ENCODE data around the gene AUH.
"Not testable (repeated sequence)": the region's sequence is repeated elsewhere in the genome, so short reads cannot be mapped to it uniquely, and the experiment has no call there.

The AUH gene

DNA sequence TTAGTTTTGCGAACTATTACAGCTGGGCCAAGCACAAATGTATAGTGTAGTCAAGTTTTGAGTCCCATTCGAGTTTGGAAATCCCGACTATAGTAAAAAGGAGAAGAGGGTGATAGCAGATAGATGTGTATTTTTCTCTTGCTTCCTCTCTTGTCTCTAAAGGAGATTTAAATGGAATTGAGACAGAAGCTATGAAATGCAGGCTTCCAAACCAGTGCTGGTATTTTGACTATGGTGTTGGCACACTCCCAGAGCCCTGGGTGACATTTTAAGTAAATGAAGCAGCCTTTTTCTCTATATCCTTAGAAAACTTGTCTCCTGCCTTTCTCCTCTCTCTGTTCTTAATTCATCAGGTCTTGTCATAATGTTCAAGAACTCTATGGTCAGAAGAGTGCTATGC is 17.7 kb upstream of the AUH start:
- no peak for DNase-seq (ENCODE audit: extremely low read depth in 1 of 2, low read depth in 1 of 2)

DNA sequence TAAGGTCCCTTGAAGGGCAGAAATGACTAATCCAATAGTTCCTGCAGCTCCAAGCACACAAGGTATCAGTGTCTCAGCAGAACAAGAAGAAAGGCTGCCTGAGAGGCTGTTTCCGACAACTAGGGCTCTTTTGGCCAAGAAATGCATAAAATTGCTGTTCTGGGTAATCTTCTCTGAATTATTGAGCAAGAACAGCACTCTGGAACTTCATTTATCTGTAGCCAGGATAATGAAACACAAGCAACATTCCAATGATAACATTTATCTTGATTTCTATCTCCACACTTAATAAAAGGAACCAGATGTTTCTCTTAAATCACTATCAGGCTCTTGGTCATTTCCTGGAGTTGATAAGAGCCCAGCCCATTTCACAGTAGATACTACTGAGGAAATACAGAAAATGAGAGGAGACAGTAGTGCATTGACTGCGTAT is 17.0 kb upstream of the AUH start:
- no peak for DNase-seq (ENCODE audit: extremely low read depth in 1 of 2, low read depth in 1 of 2)

- DNase-seq (ENCODE audit: extremely low read depth in 1 of 2, low read depth in 1 of 2): not testable (repeated sequence)
Observed at GRCh38 chr9:91378054-91378453, 16.3 kb upstream of the AUH start.

DNA sequence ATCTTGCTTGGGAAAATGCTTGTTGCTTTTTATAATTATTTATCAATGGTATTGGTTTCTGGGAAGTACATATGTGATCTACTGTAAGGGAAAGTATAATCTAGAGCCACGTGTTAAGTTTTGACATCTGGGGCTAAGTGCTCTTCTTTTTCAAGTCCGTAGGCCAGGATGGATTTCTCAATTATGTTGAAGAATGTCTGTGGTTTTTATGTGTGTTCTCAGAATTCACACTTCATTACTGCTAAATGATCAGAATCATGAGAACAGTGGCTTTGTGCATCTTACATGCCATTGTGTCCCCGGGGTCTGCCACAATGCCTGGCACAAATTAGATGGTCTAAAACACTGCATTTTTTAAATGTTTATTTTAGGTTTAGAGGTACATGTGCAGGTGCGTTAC is 14.5 kb upstream of the AUH start:
- DNase-seq (ENCODE audit: extremely low read depth in 1 of 2, low read depth in 1 of 2): no peak

- DNase-seq (ENCODE audit: extremely low read depth in 1 of 2, low read depth in 1 of 2): no peak
Observed at GRCh38 chr9:91374939-91375338, 13.2 kb upstream of the AUH start.

DNA sequence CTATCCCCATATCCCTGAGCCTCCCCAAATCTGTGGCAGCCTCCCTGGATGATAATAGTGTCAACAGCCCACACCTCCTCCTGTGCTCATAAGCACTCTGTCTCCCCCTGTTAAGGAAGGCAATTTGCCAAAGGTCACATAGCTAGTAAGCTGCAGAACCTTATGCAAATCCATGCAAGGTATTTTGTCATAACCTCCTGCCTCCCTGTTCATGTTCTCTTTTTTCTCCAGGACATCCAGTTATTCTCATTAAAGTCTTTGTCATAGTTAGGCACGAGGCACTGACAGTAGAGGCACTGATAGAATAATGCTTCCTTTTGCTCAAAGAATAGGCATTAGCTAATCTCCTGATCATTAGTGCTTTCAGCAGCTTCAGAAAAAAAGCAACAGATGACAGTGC is 10.2 kb upstream of the AUH start:
- no peak for DNase-seq (ENCODE audit: extremely low read depth in 1 of 2, low read depth in 1 of 2)

GRCh38 chr9:91370006-91370405 is 8.3 kb upstream of the AUH start:
- DNase-seq (ENCODE audit: extremely low read depth in 1 of 2, low read depth in 1 of 2): not testable (repeated sequence)

- DNase-seq (ENCODE audit: extremely low read depth in 1 of 2, low read depth in 1 of 2): no peak
Observed at GRCh38 chr9:91364702-91365101, 3.0 kb upstream of the AUH start.

DNA sequence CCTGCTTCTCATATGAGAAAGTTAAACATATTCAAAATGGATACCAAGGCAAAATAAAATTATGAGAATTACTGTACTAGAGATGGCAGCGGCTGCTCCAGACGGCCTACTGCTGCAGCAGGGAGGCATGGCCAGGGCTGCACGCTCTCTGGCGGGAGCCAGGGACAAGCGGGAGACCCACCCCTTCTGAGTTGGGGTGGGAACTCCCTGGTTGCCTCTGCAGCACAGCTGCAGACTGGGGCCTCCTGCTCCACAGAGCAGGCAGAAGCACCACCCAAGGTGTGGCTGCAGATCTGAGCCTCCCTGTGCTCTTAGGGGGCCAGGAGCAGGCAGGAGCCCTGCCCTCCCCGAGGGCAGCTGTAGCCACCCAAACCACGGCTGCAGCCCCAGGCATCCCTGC is 2.3 kb upstream of the AUH start:
- no peak for DNase-seq (ENCODE audit: extremely low read depth in 1 of 2, low read depth in 1 of 2)

GRCh38 chr9:91362051-91362611 is 413 bp upstream of the AUH start:
- no peak for DNase-seq (ENCODE audit: extremely low read depth in 1 of 2, low read depth in 1 of 2)

DNA sequence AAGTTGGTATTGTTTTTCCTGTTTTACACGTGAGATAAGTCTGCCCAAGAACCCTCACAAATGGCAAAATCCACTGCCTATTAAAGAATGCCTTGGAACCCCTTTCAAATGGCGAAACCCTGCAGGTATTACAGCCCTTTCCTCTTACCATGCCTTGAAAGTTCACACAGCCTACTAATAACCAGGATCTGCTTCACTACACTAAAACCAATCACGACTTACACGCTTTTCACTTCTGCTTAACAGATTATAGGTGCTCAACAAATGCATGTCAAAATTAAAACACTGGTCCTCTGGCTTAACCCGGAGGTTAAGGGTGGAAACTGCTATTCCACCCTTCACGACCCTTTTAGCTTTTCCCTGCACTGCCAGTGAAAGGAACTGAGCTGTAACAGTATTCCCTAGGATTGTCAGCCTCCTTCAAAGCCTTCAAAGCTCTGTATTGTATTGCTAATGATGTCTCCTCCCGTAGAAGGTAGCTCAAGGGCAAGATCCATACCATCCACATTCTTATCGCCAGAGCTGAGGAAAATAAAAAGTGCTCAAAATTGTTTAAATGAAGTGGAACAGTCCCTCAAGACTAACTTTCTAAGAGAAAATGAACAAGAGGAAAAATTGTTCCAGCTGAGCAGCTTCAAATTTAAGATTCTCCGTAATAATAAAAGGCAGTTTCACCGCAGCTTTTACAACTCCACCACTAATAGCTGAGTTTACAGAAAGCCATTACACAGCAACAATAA is 997 bp downstream of the AUH start:
- DNase-seq (ENCODE audit: extremely low read depth in 1 of 2, low read depth in 1 of 2): no peak

GRCh38 chr9:91359734-91360470 is 1.8 kb downstream of the AUH start:
- no peak for DNase-seq (ENCODE audit: extremely low read depth in 1 of 2, low read depth in 1 of 2)

- no peak for DNase-seq (ENCODE audit: extremely low read depth in 1 of 2, low read depth in 1 of 2)
Observed at GRCh38 chr9:91359083-91359482, 2.6 kb downstream of the AUH start.

DNA sequence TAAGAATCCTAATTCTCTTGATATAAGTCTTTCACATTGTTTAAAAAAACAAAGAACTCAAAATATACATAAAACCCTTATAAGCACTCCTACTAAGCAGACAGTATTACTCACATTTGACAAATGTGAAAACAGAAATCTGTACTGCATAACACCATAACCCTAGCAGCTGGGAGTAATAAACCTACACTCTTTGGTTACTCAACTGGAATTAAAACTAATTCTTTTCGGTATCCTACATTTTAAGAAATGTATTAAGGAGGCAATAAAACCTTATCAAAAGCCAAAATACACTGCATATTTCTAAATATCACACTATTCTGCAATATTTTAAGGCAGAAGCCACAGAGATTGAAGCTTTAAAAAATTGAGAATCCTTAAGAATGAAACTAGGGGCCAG is 6.8 kb downstream of the AUH start:
- DNase-seq (ENCODE audit: extremely low read depth in 1 of 2, low read depth in 1 of 2): no peak

GRCh38 chr9:91349115-91349555 is 12.6 kb downstream of the AUH start:
- DNase-seq (ENCODE audit: extremely low read depth in 1 of 2, low read depth in 1 of 2): no peak

- no peak for DNase-seq (ENCODE audit: extremely low read depth in 1 of 2, low read depth in 1 of 2)
Observed at GRCh38 chr9:91348191-91348807, 13.4 kb downstream of the AUH start.

- no peak for DNase-seq (ENCODE audit: extremely low read depth in 1 of 2, low read depth in 1 of 2)
Observed at GRCh38 chr9:91347377-91347776, 14.3 kb downstream of the AUH start.

- DNase-seq (ENCODE audit: extremely low read depth in 1 of 2, low read depth in 1 of 2): no peak
Observed at GRCh38 chr9:91346644-91347043, 15.1 kb downstream of the AUH start.

- DNase-seq (ENCODE audit: extremely low read depth in 1 of 2, low read depth in 1 of 2): no peak
Observed at GRCh38 chr9:91345978-91346377, 15.7 kb downstream of the AUH start.

GRCh38 chr9:91342575-91342974 is 19.1 kb downstream of the AUH start:
- no peak for DNase-seq (ENCODE audit: extremely low read depth in 1 of 2, low read depth in 1 of 2)

DNA sequence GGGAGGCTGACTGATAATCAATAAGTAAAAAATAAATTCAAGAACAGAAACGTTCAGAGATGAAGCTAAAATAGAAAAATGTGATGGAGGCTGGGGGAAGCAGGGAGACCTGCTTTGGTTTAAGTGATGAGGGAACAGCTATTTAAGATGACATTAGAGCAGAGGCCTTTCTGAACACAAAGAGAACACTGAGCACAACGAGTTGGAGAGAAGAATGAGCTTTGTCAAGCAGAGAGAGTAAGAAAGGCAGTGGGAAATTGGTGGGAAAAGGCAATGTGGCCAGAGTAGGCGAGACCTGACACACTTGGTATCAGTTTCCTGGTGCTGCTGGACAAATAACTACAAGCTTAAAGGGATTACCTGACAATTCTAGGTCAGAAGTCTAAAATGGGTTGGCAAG is 20.0 kb downstream of the AUH start:
- no peak for DNase-seq (ENCODE audit: extremely low read depth in 1 of 2, low read depth in 1 of 2)
